ENCODE data around the gene HLCS.

HLCS gene

GRCh38 chr21:36856643-36857042 lies 109.8 kb downstream of the HLCS start:
- TF ChIP-seq, protein P1, sequence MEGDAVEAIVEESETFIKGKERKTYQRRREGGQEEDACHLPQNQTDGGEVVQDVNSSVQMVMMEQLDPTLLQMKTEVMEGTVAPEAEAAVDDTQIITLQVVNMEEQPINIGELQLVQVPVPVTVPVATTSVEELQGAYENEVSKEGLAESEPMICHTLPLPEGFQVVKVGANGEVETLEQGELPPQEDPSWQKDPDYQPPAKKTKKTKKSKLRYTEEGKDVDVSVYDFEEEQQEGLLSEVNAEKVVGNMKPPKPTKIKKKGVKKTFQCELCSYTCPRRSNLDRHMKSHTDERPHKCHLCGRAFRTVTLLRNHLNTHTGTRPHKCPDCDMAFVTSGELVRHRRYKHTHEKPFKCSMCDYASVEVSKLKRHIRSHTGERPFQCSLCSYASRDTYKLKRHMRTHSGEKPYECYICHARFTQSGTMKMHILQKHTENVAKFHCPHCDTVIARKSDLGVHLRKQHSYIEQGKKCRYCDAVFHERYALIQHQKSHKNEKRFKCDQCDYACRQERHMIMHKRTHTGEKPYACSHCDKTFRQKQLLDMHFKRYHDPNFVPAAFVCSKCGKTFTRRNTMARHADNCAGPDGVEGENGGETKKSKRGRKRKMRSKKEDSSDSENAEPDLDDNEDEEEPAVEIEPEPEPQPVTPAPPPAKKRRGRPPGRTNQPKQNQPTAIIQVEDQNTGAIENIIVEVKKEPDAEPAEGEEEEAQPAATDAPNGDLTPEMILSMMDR (conservative IDR thresholded peaks at IDR 0.05; ENCODE audit: control insufficient read depth, insufficient read depth, low read depth, low read length): no peak
- no peak overlapping the region for H3K4me3 ChIP-seq (ENCODE audit: control insufficient read depth, low read depth, low read length)
- no peak for DNase-seq (ENCODE audit: low read depth)

DNA sequence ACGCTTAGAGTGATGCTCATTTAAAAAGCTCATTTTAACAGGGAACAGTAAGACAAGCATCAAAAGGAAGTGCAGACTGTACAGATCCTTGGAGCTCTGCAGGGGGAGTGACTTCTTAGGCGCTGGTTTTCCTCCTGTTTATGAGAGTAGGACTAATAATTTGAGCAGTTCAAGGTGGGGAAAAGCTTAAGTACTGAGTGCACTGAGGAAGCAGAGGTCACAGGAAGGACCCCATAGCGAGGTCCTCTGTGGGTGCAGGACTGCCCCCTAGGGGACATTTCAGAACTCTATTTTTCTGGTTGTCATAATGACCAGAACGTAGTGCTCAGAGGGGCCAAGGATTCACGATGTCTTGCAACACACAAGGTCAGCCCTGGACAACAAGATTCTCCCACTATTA lies 112.1 kb downstream of the HLCS start:
- H3K4me3 ChIP-seq (ENCODE audit: control insufficient read depth, low read depth, low read length): no peak overlapping the region
- TF ChIP-seq, protein P1 (conservative IDR thresholded peaks at IDR 0.05; ENCODE audit: control insufficient read depth, insufficient read depth, low read depth, low read length): peak; percentile 53
- DNase-seq (ENCODE audit: low read depth): peak; percentile 42

- TF ChIP-seq, protein P1 (conservative IDR thresholded peaks at IDR 0.05; ENCODE audit: control insufficient read depth, insufficient read depth, low read depth, low read length): no peak
- no peak overlapping the region for H3K4me3 ChIP-seq (ENCODE audit: control insufficient read depth, low read depth, low read length)
- DNase-seq (ENCODE audit: low read depth): no peak
Observed at GRCh38 chr21:36852864-36853263, 113.6 kb downstream of the HLCS start.

DNA sequence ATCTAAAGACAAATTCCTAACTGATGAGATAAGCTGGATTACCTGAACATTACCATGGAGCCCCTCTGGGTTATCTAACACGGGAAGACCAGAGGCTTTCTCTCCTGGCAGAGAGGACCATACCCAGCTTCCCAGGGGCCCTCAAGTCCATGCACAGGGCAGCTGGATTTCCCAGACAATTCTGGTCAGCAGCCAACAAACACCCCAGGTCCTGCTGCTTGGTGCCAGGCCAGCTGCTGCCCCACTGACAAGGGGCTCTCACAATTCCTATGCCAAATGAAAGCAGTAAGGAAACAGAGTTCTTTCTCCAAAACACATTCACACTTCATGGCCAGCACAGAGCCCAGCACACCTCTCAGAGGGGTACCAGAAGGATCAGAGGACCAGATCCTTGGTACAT lies 114.2 kb downstream of the HLCS start:
- TF ChIP-seq, protein P1 (conservative IDR thresholded peaks at IDR 0.05; ENCODE audit: control insufficient read depth, insufficient read depth, low read depth, low read length): no peak
- no peak overlapping the region for H3K4me3 ChIP-seq (ENCODE audit: control insufficient read depth, low read depth, low read length)
- no peak for DNase-seq (ENCODE audit: low read depth)

DNA sequence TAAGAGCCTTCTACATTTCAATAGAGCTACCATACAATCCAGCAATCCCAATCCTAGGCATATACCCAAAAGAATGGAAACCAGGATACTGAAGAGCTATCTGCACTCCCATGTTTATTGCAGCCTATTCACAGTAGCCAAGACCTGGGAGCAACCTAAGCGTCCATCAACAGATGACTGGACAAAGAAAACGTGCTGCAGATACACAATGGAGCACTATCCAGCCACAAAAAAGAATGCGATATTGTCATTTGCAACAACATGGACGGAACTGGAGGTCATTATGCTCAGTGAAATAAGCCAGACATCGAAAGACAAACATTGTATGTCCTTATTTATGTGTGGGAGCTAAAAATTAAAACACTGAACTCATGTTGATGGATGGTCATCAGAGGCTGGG lies 115.3 kb downstream of the HLCS start:
- no peak for DNase-seq (ENCODE audit: low read depth)
- no peak overlapping the region for H3K4me3 ChIP-seq (ENCODE audit: control insufficient read depth, low read depth, low read length)
- TF ChIP-seq, protein P1 (conservative IDR thresholded peaks at IDR 0.05; ENCODE audit: control insufficient read depth, insufficient read depth, low read depth, low read length): no peak

- DNase-seq (ENCODE audit: low read depth): no peak
- no peak overlapping the region for H3K4me3 ChIP-seq (ENCODE audit: control insufficient read depth, low read depth, low read length)
- TF ChIP-seq, protein P1 (conservative IDR thresholded peaks at IDR 0.05; ENCODE audit: control insufficient read depth, insufficient read depth, low read depth, low read length): no peak
Observed at GRCh38 chr21:36850372-36850771, 116.1 kb downstream of the HLCS start.

DNA sequence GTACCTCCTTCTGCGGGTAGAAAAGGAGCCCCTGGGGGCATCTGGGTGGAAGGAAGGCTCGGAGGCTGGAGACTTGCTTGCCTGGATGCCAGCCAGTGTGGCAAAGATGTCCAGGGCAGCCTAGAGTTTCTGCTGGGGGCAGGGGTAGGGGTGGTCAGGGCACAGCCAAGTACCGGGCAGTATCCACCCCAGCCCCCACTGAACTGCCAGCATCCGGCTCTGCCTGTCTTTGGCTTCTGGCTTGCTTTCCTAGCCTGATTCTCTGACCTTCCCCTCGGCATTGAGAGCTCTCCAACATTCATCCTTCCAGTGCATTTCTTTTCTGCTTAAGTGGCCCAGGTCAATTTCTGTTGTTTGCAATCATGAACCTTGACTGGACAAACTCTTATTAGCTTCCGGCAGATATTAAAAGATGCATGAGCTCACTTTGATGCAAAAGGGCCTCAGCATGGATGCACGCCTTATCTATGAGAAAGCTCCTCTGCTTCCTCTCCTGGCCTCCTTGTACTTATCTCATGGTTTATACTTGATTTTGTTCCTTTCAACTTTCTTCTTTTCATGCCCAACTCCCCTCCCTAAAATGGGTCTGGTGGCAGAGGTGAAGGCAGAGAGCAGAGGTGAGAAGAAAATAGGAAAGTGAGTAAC lies 116.9 kb downstream of the HLCS start:
- no peak overlapping the region for H3K4me3 ChIP-seq (ENCODE audit: control insufficient read depth, low read depth, low read length)
- TF ChIP-seq, protein P1 (conservative IDR thresholded peaks at IDR 0.05; ENCODE audit: control insufficient read depth, insufficient read depth, low read depth, low read length): no peak
- DNase-seq (ENCODE audit: low read depth): no peak
